Astrocyte (in vitro differentiated cells and primary cell): ENCODE data around the gene C10orf90. TPM values are rescaled to one million over a fixed set of nuclear protein-coding genes. Genes with fewer than 3 reads are reported as not detected.

Source experiments
- DNase-seq: peaks from one replicate; pipeline ENCODE4 v3.0.0-alpha.2; 2010; ENCODE audit warnings: low read depth
- FAIRE-seq: peaks from 2 replicates; lab custom pipeline; 2011; peaks lifted over from hg19 to GRCh38; lab: Jason Lieb, UNC
- H2AFZ ChIP-seq: 2 replicates; pipeline ENCODE4 v1.6.0; 2012; ENCODE audit warnings: low read depth, low read length, inconsistent platforms
- H3K27ac ChIP-seq: 2 replicates; pipeline ENCODE4 v1.5.1; 2011; ENCODE audit warnings: low read depth, low read length, inconsistent platforms
- H3K27me3 ChIP-seq: 2 replicates; pipeline ENCODE4 v1.6.0; 2011; ENCODE audit warnings: low read length, inconsistent platforms; ENCODE audit not compliant: insufficient read depth
- H3K36me3 ChIP-seq: 2 replicates; pipeline ENCODE4 v1.5.1; 2011; ENCODE audit warnings: low read length, inconsistent platforms; ENCODE audit not compliant: insufficient read depth
- H3K4me1 ChIP-seq: 2 replicates; pipeline ENCODE4 v1.5.1; 2011; ENCODE audit warnings: low read length, inconsistent platforms; ENCODE audit not compliant: insufficient read depth
- H3K4me2 ChIP-seq: 2 replicates; pipeline ENCODE4 v1.6.0; 2012; ENCODE audit warnings: low read length, inconsistent platforms
- H3K4me3 ChIP-seq: 2 replicates; pipeline ENCODE4 v1.5.1; 2011; ENCODE audit warnings: low read depth, mild to moderate bottlenecking, low read length, inconsistent platforms; ENCODE audit not compliant: insufficient read depth
- H3K79me2 ChIP-seq: 2 replicates; pipeline ENCODE4 v1.6.0; 2012; ENCODE audit warnings: mild to moderate bottlenecking, low read length, inconsistent platforms; ENCODE audit not compliant: insufficient read depth
- H3K9ac ChIP-seq: 2 replicates; pipeline ENCODE4 v1.6.0; 2012; ENCODE audit warnings: mild to moderate bottlenecking, low read length, inconsistent platforms
- H3K9me3 ChIP-seq: 2 replicates; pipeline ENCODE4 v1.5.1; 2012; ENCODE audit warnings: low read depth, mild to moderate bottlenecking, low read length, inconsistent platforms; ENCODE audit not compliant: insufficient read depth
- H4K20me1 ChIP-seq: 2 replicates; pipeline ENCODE4 v1.6.0; 2012; ENCODE audit warnings: low read length, inconsistent platforms; ENCODE audit not compliant: insufficient read depth
- H3K27ac Mint-ChIP-seq: one replicate; pipeline ENCODE4 v1.8.0; 2021; ENCODE audit warnings: mild to moderate bottlenecking, mixed read lengths; ENCODE audit not compliant: unreplicated experiment
- H3K27me3 Mint-ChIP-seq: one replicate; pipeline ENCODE4 v1.8.0; 2021; ENCODE audit warnings: low read depth, mixed read lengths; ENCODE audit not compliant: unreplicated experiment
- H3K36me3 Mint-ChIP-seq: one replicate; pipeline ENCODE4 v1.8.0; 2021; ENCODE audit warnings: low read depth, mixed read lengths; ENCODE audit not compliant: unreplicated experiment
- H3K4me1 Mint-ChIP-seq: one replicate; pipeline ENCODE4 v1.8.0; 2021; ENCODE audit warnings: low read depth, mixed read lengths; ENCODE audit not compliant: unreplicated experiment
- H3K4me3 Mint-ChIP-seq: one replicate; pipeline ENCODE4 v1.8.0; 2021; ENCODE audit warnings: mild to moderate bottlenecking, moderate library complexity, mixed read lengths; ENCODE audit not compliant: unreplicated experiment
- H3K9me3 Mint-ChIP-seq: one replicate; pipeline ENCODE4 v1.8.0; 2021; ENCODE audit warnings: mild to moderate bottlenecking, mixed read lengths; ENCODE audit not compliant: unreplicated experiment
- CTCF ChIP-seq: IDR thresholded peaks from 2 replicates; pipeline ENCODE4 v1.5.1; 2011; ENCODE audit warnings: low read depth, mild to moderate bottlenecking, inconsistent platforms, low read length, moderate library complexity; ENCODE audit not compliant: insufficient read depth
- EZH2 ChIP-seq: IDR thresholded peaks from 2 replicates; pipeline ENCODE4 v1.6.1; 2012; ENCODE audit warnings: mild to moderate bottlenecking, low read length, inconsistent platforms; ENCODE audit not compliant: insufficient read depth
- total RNA-seq: library from RNA; stranded (reverse); gene quantifications from 2 replicates; pipeline ENCODE4 v1.2.1, GENCODE V29; 2021

Gene C10orf90
- total RNA-seq, 1 donor from 2014 or later, result not detected

GRCh38 chr10:126568809-126569385 lies 101.6 kb downstream of the C10orf90 start:
- Histone ChIP-seq H3K4me2 (peak overlapping the region; percentile 83), H3K79me2 (no peaks in the 10 kb centered on the region), H2AFZ (no peak overlapping the region), H3K4me3 (no peak overlapping the region), H3K27me3 (no peaks in the 10 kb centered on the region), H3K27ac (peak overlapping the region; percentile 91), H3K9me3 (no peaks in the 10 kb centered on the region), H4K20me1 (no peaks in the 10 kb centered on the region), H3K4me1 (peaks cover 29% of the 10 kb centered on the region), H3K36me3 (no peaks in the 10 kb centered on the region), H3K9ac (peak overlapping the region; percentile 84)
- H3K36me3 Mint-ChIP-seq, result no peaks in the 10 kb centered on the region
- peaks cover 6% of the 10 kb centered on the region for H3K9me3 Mint-ChIP-seq
- DNase-seq, result no peak
- peak overlapping the region; percentile 92 for H3K27ac Mint-ChIP-seq
- H3K4me1 Mint-ChIP-seq, result peaks cover 33% of the 10 kb centered on the region
- FAIRE-seq, result no peak
- TF ChIP-seq CTCF (no peak), EZH2 (no peak)
- H3K27me3 Mint-ChIP-seq, result no peaks in the 10 kb centered on the region
- H3K4me3 Mint-ChIP-seq, result no peak overlapping the region

- peaks cover 9% of the 10 kb centered on the region for H3K9me3 Mint-ChIP-seq
- Histone ChIP-seq H3K27me3 (no peaks in the 10 kb centered on the region), H3K4me2 (no peak overlapping the region), H3K9ac (no peak overlapping the region), H4K20me1 (no peaks in the 10 kb centered on the region), H3K27ac (no peak overlapping the region), H3K4me1 (peaks cover 28% of the 10 kb centered on the region), H3K4me3 (no peak overlapping the region), H3K36me3 (no peaks in the 10 kb centered on the region), H3K79me2 (no peaks in the 10 kb centered on the region), H3K9me3 (no peaks in the 10 kb centered on the region), H2AFZ (no peak overlapping the region)
- no peak for FAIRE-seq
- DNase-seq, result no peak
- no peak overlapping the region for H3K4me3 Mint-ChIP-seq
- TF ChIP-seq EZH2, result no peak
- no peak for TF ChIP-seq CTCF
- no peaks in the 10 kb centered on the region for H3K27me3 Mint-ChIP-seq
- peaks cover 40% of the 10 kb centered on the region for H3K4me1 Mint-ChIP-seq
- no peak overlapping the region for H3K27ac Mint-ChIP-seq
- no peaks in the 10 kb centered on the region for H3K36me3 Mint-ChIP-seq
These were observed 104.6 kb downstream of the C10orf90 start for GRCh38 chr10:126565871-126566270.

- Histone ChIP-seq H3K4me3 (no peak overlapping the region), H3K9ac (no peak overlapping the region), H3K9me3 (no peaks in the 10 kb centered on the region), H3K4me2 (no peak overlapping the region), H3K79me2 (no peaks in the 10 kb centered on the region), H4K20me1 (no peaks in the 10 kb centered on the region), H3K36me3 (no peaks in the 10 kb centered on the region), H2AFZ (no peak overlapping the region), H3K27me3 (no peaks in the 10 kb centered on the region), H3K27ac (no peak overlapping the region), H3K4me1 (peaks cover 24% of the 10 kb centered on the region)
- DNase-seq (no peak), FAIRE-seq (no peak)
- Mint-ChIP-seq H3K36me3 (no peaks in the 10 kb centered on the region), H3K4me3 (no peak overlapping the region), H3K27me3 (no peaks in the 10 kb centered on the region), H3K4me1 (peaks cover 36% of the 10 kb centered on the region), H3K9me3 (peaks cover 9% of the 10 kb centered on the region), H3K27ac (no peak overlapping the region)
- TF ChIP-seq EZH2 (no peak), CTCF (no peak)
These were observed 105.1 kb downstream of the C10orf90 start for GRCh38 chr10:126565441-126565840.
